GM12878 (cell line): ENCODE measurements around the gene LRRC14B. TPM values are rescaled to one million over a fixed set of nuclear protein-coding genes. Genes with fewer than 3 reads are reported as not detected.
A peak's percentile ranks its signal among the peaks of the same experiment; 100 is the strongest.

ENCODE experiments used
- ATF3 ChIP-seq: IDR thresholded peaks from 2 replicates; pipeline ENCODE4 v1.6.1; 2011; ENCODE audit warnings: low read depth, mild to moderate bottlenecking, low read length, moderate library complexity, borderline replicate concordance; ENCODE audit errors: extremely low read depth
- BHLHE40 ChIP-seq, 2 experiments: fragments of 450-650 bp in 1 of 2; IDR thresholded peaks; 2 replicates each; pipeline ENCODE4 v1.6.1; 2011 to 2017; ENCODE audit warnings: low read depth in 2 of 2, borderline replicate concordance in 1 of 2, improper control_type of control experiment in 1 of 2, low read length in 1 of 2, mild to moderate bottlenecking in 1 of 2
- CHD2 ChIP-seq: IDR thresholded peaks from 2 replicates; pipeline ENCODE4 v1.6.1; 2011; ENCODE audit warnings: low read depth, low read length, improper control_type of control experiment, borderline replicate concordance
- EGR1 ChIP-seq, 2 experiments: IDR thresholded peaks; 1 replicate in 1 of 2; 2 replicates in 1 of 2; pipeline ENCODE4 v1.6.1; 2011 to 2012; ENCODE audit warnings: low read depth in 2 of 2, low read length in 2 of 2, borderline replicate concordance in 1 of 2, mild to moderate bottlenecking in 1 of 2, moderate library complexity in 1 of 2
- IKZF1 ChIP-seq: fragments of 450-650 bp; conservative IDR thresholded peaks from 2 replicates; pipeline ENCODE4 v1.6.1; 2017; ENCODE audit warnings: antibody characterized with exemption, mild to moderate bottlenecking
- NBN ChIP-seq: fragments of 450-650 bp; IDR thresholded peaks from 2 replicates; pipeline ENCODE4 v1.6.1; 2016
- POLR2A ChIP-seq: IDR thresholded peaks from 2 replicates; pipeline ENCODE4 v1.6.1; 2011; ENCODE audit warnings: low read depth, mild to moderate bottlenecking, low read length
- TAF1 ChIP-seq: IDR thresholded peaks from 2 replicates; pipeline ENCODE4 v1.6.1; 2011; ENCODE audit warnings: mild to moderate bottlenecking, low read depth, low read length, borderline replicate concordance
- ZNF207 ChIP-seq: fragments of 450-650 bp; IDR thresholded peaks from 2 replicates; pipeline ENCODE4 v1.6.1; 2014; ENCODE audit warnings: antibody characterized with exemption, mild to moderate bottlenecking, borderline replicate concordance
- polyA plus RNA-seq, 11 experiments: library from polyadenylated mRNA; depleted of rRNA in 4 of 11; unstranded in 6 of 11; stranded (reverse) in 5 of 11; fragments of >200 nt; fragmentation: Nextera tagmentation in 4 of 11; fragmentation: Illumina TruSeq in 1 of 11; extraction: Ambion mirVana in 4 of 11; extraction: Trizol in 1 of 11; gene quantifications; 1 replicate in 1 of 11; 2 replicates in 10 of 11; pipeline versions ENCODE4 v1.2.1 to v1.2.3, GENCODE V29; 2011 to 2016; ENCODE audit warnings: inconsistent platforms in 2 of 11, missing spikeins in 2 of 11, low read depth in 1 of 11
- total RNA-seq, 4 experiments: library from RNA; depleted of rRNA in 3 of 4; stranded (reverse); fragments of >200 nt in 3 of 4; fragmentation: Illumina TruSeq in 1 of 4; extraction: Trizol in 1 of 4; gene quantifications; 2 replicates each; pipeline versions ENCODE4 v1.2.1 to v1.2.3, GENCODE V29; 2013 to 2021

LRRC14B gene
- total and polyA plus RNA-seq, 10 of the 15 experiments (the other 5 are each of a cell fraction or from before 2014, with no cell fraction given): 0.06 to 0.31 (median 0.13) TPM; not detected in 5

GRCh38 chr5:217494-218456, 26.5 kb downstream of the LRRC14B start, which contains the start of the genes CCDC127 and SDHA (continued):
- peak in 1 of 2 experiments; percentile 61; a peak in 2 of 3 replicates for TF ChIP-seq EGR1 (IDR thresholded peaks at IDR 0.05; ENCODE audit: borderline replicate concordance in 1 of 2, low read depth in 2 of 2, low read length in 2 of 2)
- peak in 1 of 2 experiments; percentile 38; a peak in 2 of 4 replicates for TF ChIP-seq BHLHE40 (IDR thresholded peaks at IDR 0.05; ENCODE audit: borderline replicate concordance in 1 of 2, low read depth in 2 of 2, low read length in 1 of 2)
- peak; percentile 100 for TF ChIP-seq IKZF1
- TF ChIP-seq TAF1: peak; percentile 59; the same call in 1 of the 2 replicates
- TF ChIP-seq ATF3: peak; percentile 17; the same call in 1 of the 2 replicates
- TF ChIP-seq POLR2A: peak; percentile 87
- peak; percentile 64 for TF ChIP-seq CHD2
- TF ChIP-seq NBN: peak; percentile 41; the same call in 1 of the 2 replicates
- TF ChIP-seq ZNF207: peak; percentile 65; the same call in 1 of the 2 replicates
